Naive thymus-derived CD4-positive, alpha-beta T cell (primary cell): ENCODE data around the gene STAT1. TPM values are rescaled to one million over a fixed set of nuclear protein-coding genes. Genes with fewer than 3 reads are reported as not detected.
A peak's percentile ranks its signal among the peaks of the same experiment; 100 is the strongest.
"Not testable (repeated sequence)": the region's sequence is repeated elsewhere in the genome, so short reads cannot be mapped to it uniquely, and the experiment has no call there.

Experiments
- ATAC-seq: fragments of 150-1000 bp; cut with Tn5 transposase; 2 replicates; pipeline ENCODE4 v1.10.0; 2021; ENCODE audit warnings: mild to moderate bottlenecking, moderate library complexity
- CTCF ChIA-PET: fragments of 350-600 bp; sonication (Branson Sonifier 250); formaldehyde crosslinking; loops from one replicate; lab custom pipeline; 2021; ENCODE audit warnings: antibody characterized with exemption; lab: Charles Lee
- POLR2A ChIA-PET: fragments of 350-600 bp; sonication (Branson Sonifier 250); formaldehyde crosslinking; loops from one replicate; lab custom pipeline; 2021; ENCODE audit warnings: antibody characterized with exemption, inconsistent platforms; lab: Charles Lee
- DNase-seq, 9 donors: peaks; one replicate each; pipeline versions ENCODE4 v3.0.0 to v3.0.0-alpha.2; 2020 to 2022; ENCODE audit warnings: mixed read lengths in 1 of 9
- H3K27ac ChIP-seq: one replicate; pipeline ENCODE4 v1.7.0; 2013; ENCODE audit warnings: mild to moderate bottlenecking, low read depth, low read length, moderate library complexity
- H3K27me3 ChIP-seq, 2 donors: one replicate each; pipeline ENCODE4 v1.7.0; 2013; ENCODE audit warnings: low read length in 2 of 2, mild to moderate bottlenecking in 2 of 2, moderate library complexity in 2 of 2; ENCODE audit not compliant: control insufficient read depth in 2 of 2, insufficient read depth in 2 of 2
- H3K36me3 ChIP-seq, 3 experiments: 1 replicate in 2 of 3; 2 replicates in 1 of 3; pipeline ENCODE4 v1.7.0; 2013; ENCODE audit warnings: low read length in 3 of 3, mild to moderate bottlenecking in 3 of 3, moderate library complexity in 1 of 3; ENCODE audit not compliant: insufficient read depth in 3 of 3, control insufficient read depth in 2 of 3
- H3K4me1 ChIP-seq, 2 donors: one replicate each; pipeline ENCODE4 v1.7.0; 2013; ENCODE audit warnings: low read length in 2 of 2, mild to moderate bottlenecking in 2 of 2, moderate library complexity in 1 of 2; ENCODE audit not compliant: control insufficient read depth in 2 of 2, insufficient read depth in 2 of 2
- H3K4me3 ChIP-seq: 2 replicates; pipeline ENCODE4 v1.7.0; 2013; ENCODE audit warnings: mild to moderate bottlenecking, low read length
- H3K9me3 ChIP-seq, 3 experiments: 1 replicate in 2 of 3; 2 replicates in 1 of 3; pipeline ENCODE4 v1.7.0; 2013; ENCODE audit warnings: low read length in 3 of 3; ENCODE audit not compliant: control insufficient read depth in 2 of 3
- H3K27ac Mint-ChIP-seq, 9 donors: one replicate each; pipeline ENCODE4 v1.8.0; 2020 to 2022; ENCODE audit warnings: mixed read lengths in 9 of 9, mild to moderate bottlenecking in 8 of 9, moderate library complexity in 5 of 9, inconsistent platforms in 2 of 9
- H3K27me3 Mint-ChIP-seq, 5 donors: one replicate each; pipeline ENCODE4 v1.8.0; 2021 to 2022; ENCODE audit warnings: mixed read lengths in 5 of 5, mild to moderate bottlenecking in 1 of 5
- H3K36me3 Mint-ChIP-seq, 5 donors: one replicate each; pipeline ENCODE4 v1.8.0; 2020 to 2022; ENCODE audit warnings: mixed read lengths in 5 of 5, mild to moderate bottlenecking in 3 of 5, inconsistent platforms in 1 of 5
- H3K4me1 Mint-ChIP-seq, 7 donors: one replicate each; pipeline ENCODE4 v1.8.0; 2020 to 2022; ENCODE audit warnings: mixed read lengths in 7 of 7, mild to moderate bottlenecking in 3 of 7, inconsistent platforms in 1 of 7
- H3K4me3 Mint-ChIP-seq, 10 donors: one replicate each; pipeline ENCODE4 v1.8.0; 2020 to 2022; ENCODE audit warnings: mild to moderate bottlenecking in 10 of 10, mixed read lengths in 10 of 10, moderate library complexity in 6 of 10, inconsistent platforms in 2 of 10
- H3K9me3 Mint-ChIP-seq, 11 donors: one replicate each; pipeline ENCODE4 v1.8.0; 2020 to 2022; ENCODE audit warnings: mixed read lengths in 11 of 11, mild to moderate bottlenecking in 4 of 11, inconsistent platforms in 1 of 11, moderate library complexity in 1 of 11
- intact Hi-C, 2 donors: fragments of 100-400 bp; cut with micrococcal nuclease; formaldehyde crosslinking; loops; one replicate each; pipeline ENCODE4 v1.15.1; 2023
- polyA plus RNA-seq, 2 donors: library from polyadenylated mRNA; unstranded; fragments of 300-500 nt; fragmentation: Illumina TruSeq; gene quantifications; one replicate each; pipeline ENCODE4 v1.2.3, GENCODE V29; 2021
- total RNA-seq, 6 experiments: library from RNA in 5 of 6; stranded (reverse) in 5 of 6; gene quantifications; 1 replicate in 5 of 6; 2 replicates in 1 of 6; pipeline ENCODE4 v1.2.3 and lab custom pipeline; 2021 to 2026

STAT1 gene
- total and polyA plus RNA-seq, 7 experiments from 2014 or later = 74.1 to 1,177 (median 92.2) TPM

GRCh38 chr2:190968522-190968921 lies 45.4 kb downstream of the STAT1 start:
- Histone ChIP-seq H3K4me1 (no peaks in the 10 kb centered on the region), H3K36me3 (peaks cover 51 to 82% (median 52%) of the 10 kb centered on the region in 3 experiments), H3K9me3 (no peaks in the 10 kb centered on the region), H3K27ac (peak overlapping the region; percentile 6), H3K27me3 (no peaks in the 10 kb centered on the region), H3K4me3 (no peak overlapping the region)
- peaks cover 8 to 62% (median 43%) of the 10 kb centered on the region in 5 donors for H3K36me3 Mint-ChIP-seq
- H3K27ac Mint-ChIP-seq = peak overlapping the region in 7 of 9 donors; percentile 24 to 89 (median 69)
- H3K4me3 Mint-ChIP-seq = no peak overlapping the region
- no peaks in the 10 kb centered on the region for H3K9me3 Mint-ChIP-seq
- no peak for DNase-seq
- intact Hi-C loops = no loop called here
- no peaks in the 10 kb centered on the region for H3K27me3 Mint-ChIP-seq
- ChIA-PET POLR2A (interaction anchor here (0.6 to 1.7 kb wide), 6 partner anchors 11 to 52 kb away, joined by 3 to 6 read pairs (median 3); no protein-coding TSS in a partner anchor), CTCF (interaction anchor here (0.6 to 1.2 kb wide), 2 partner anchors 28 to 66 kb away, joined by 3 to 5 read pairs; no protein-coding TSS in a partner anchor)
- no peak for ATAC-seq
- peaks cover 12 to 61% (median 34%) of the 10 kb centered on the region in 7 donors for H3K4me1 Mint-ChIP-seq

- Mint-ChIP-seq H3K4me1 (peaks cover 12 to 69% (median 37%) of the 10 kb centered on the region in 7 donors), H3K36me3 (peaks cover 12 to 64% (median 45%) of the 10 kb centered on the region in 5 donors), H3K27me3 (no peaks in the 10 kb centered on the region), H3K4me3 (no peak overlapping the region), H3K9me3 (no peaks in the 10 kb centered on the region), H3K27ac (peak overlapping the region in 6 of 9 donors; percentile 4 to 88 (median 52))
- Histone ChIP-seq H3K27me3 (no peaks in the 10 kb centered on the region), H3K36me3 (peaks cover 33 to 70% (median 35%) of the 10 kb centered on the region in 3 experiments), H3K4me3 (no peak overlapping the region), H3K27ac (peak overlapping the region; percentile 10), H3K4me1 (no peaks in the 10 kb centered on the region), H3K9me3 (no peaks in the 10 kb centered on the region)
- ATAC-seq = no peak
- DNase-seq = no peak
- intact Hi-C loops = loop anchor here (2.0 kb wide), 2 partner anchors 17 to 185 kb away; no protein-coding TSS in a partner anchor
- POLR2A ChIA-PET = interaction anchor here (1.0 kb wide), 1 partner anchor 399 kb away, joined by 3 read pairs; no protein-coding TSS in a partner anchor
- CTCF ChIA-PET = interaction anchor here (1.0 kb wide), 1 partner anchor 115 kb away, joined by 3 read pairs; no protein-coding TSS in a partner anchor
These were observed 48.3 kb downstream of the STAT1 start for GRCh38 chr2:190965580-190966222.

- CTCF ChIA-PET = interaction anchor here (1.0 to 1.4 kb wide), 2 partner anchors 65 to 114 kb away, joined by 3 read pairs; no protein-coding TSS in a partner anchor
- H3K27ac Mint-ChIP-seq = peak overlapping the region; percentile 47 to 91 (median 82)
- Histone ChIP-seq H3K27ac (peak overlapping the region; percentile 23), H3K4me3 (no peak overlapping the region), H3K9me3 (no peaks in the 10 kb centered on the region), H3K27me3 (no peaks in the 10 kb centered on the region), H3K36me3 (peaks cover 19 to 56% (median 20%) of the 10 kb centered on the region in 3 experiments), H3K4me1 (no peaks in the 10 kb centered on the region)
- DNase-seq (peak in 1 of 9 donors; percentile 22), ATAC-seq (peak; percentile 52)
- intact Hi-C loops = loop anchor here in 1 of 2 donors (2.0 kb wide), 1 partner anchor 183 kb away; no protein-coding TSS in a partner anchor
- peaks cover 12 to 67% (median 37%) of the 10 kb centered on the region in 7 donors for H3K4me1 Mint-ChIP-seq
- H3K36me3 Mint-ChIP-seq = peaks cover 16 to 58% (median 31%) of the 10 kb centered on the region in 5 donors
- peak overlapping the region in 2 of 10 donors; percentile 22 to 26 for H3K4me3 Mint-ChIP-seq
- H3K9me3 Mint-ChIP-seq = no peaks in the 10 kb centered on the region
- H3K27me3 Mint-ChIP-seq = no peaks in the 10 kb centered on the region
- POLR2A ChIA-PET = no interaction called here
These were observed 49.7 kb downstream of the STAT1 start for GRCh38 chr2:190964170-190964795.

GRCh38 chr2:190963088-190963487 lies 50.9 kb downstream of the STAT1 start:
- Mint-ChIP-seq H3K4me1 (peaks cover 13 to 68% (median 47%) of the 10 kb centered on the region in 7 donors), H3K9me3 (peaks cover 0 to 3% (median 0%) of the 10 kb centered on the region in 11 donors), H3K27me3 (no peaks in the 10 kb centered on the region), H3K4me3 (no peak overlapping the region), H3K27ac (peak overlapping the region in 8 of 9 donors; percentile 2 to 88 (median 58)), H3K36me3 (peaks cover 22 to 61% (median 25%) of the 10 kb centered on the region in 5 donors)
- intact Hi-C loops = loop anchor here in 1 of 2 donors (2.0 kb wide), 1 partner anchor 16 kb away; no protein-coding TSS in a partner anchor
- no peak overlapping the region for H3K27ac ChIP-seq
- no peaks in the 10 kb centered on the region for H3K4me1 ChIP-seq
- H3K4me3 ChIP-seq = no peak overlapping the region
- ATAC-seq (no peak), DNase-seq (no peak)
- no peaks in the 10 kb centered on the region for H3K9me3 ChIP-seq
- no peaks in the 10 kb centered on the region for H3K27me3 ChIP-seq
- H3K36me3 ChIP-seq = peaks cover 10 to 47% (median 17%) of the 10 kb centered on the region in 3 experiments
- CTCF ChIA-PET = interaction anchor here (1.2 to 1.4 kb wide), 2 partner anchors 16 to 67 kb away, joined by 3 read pairs; no protein-coding TSS in a partner anchor
- POLR2A ChIA-PET = no interaction called here

GRCh38 chr2:190961918-190962487 lies 52.0 kb downstream of the STAT1 start:
- Mint-ChIP-seq H3K9me3 (peaks cover 0 to 8% (median 0%) of the 10 kb centered on the region in 11 donors), H3K36me3 (peaks cover 19 to 62% (median 22%) of the 10 kb centered on the region in 5 donors), H3K27me3 (no peaks in the 10 kb centered on the region), H3K4me1 (peaks cover 13 to 69% (median 42%) of the 10 kb centered on the region in 7 donors), H3K27ac (peak overlapping the region; percentile 28 to 85 (median 61)), H3K4me3 (no peak overlapping the region)
- ATAC-seq (no peak), DNase-seq (no peak)
- no peak overlapping the region for H3K27ac ChIP-seq
- H3K4me3 ChIP-seq = no peak overlapping the region
- no peaks in the 10 kb centered on the region for H3K27me3 ChIP-seq
- peaks cover 3 to 40% (median 9%) of the 10 kb centered on the region in 3 experiments for H3K36me3 ChIP-seq
- no peaks in the 10 kb centered on the region for H3K9me3 ChIP-seq
- no peaks in the 10 kb centered on the region for H3K4me1 ChIP-seq
- intact Hi-C loops = loop anchor here in 1 of 2 donors (2.0 kb wide), 1 partner anchor 15 kb away; no protein-coding TSS in a partner anchor
- POLR2A ChIA-PET = no interaction called here
- CTCF ChIA-PET = interaction anchor here (1.2 kb wide), 1 partner anchor 15 kb away, joined by 3 read pairs; no protein-coding TSS in a partner anchor

- H3K4me3 ChIP-seq, intact Hi-C loops, H3K27ac ChIP-seq, CTCF ChIA-PET, H3K27me3 Mint-ChIP-seq, H3K9me3 ChIP-seq, H3K4me1 ChIP-seq, H3K4me3 Mint-ChIP-seq, H3K27me3 ChIP-seq, ATAC-seq, DNase-seq, POLR2A ChIA-PET: not testable (repeated sequence)
- H3K36me3 ChIP-seq = peaks cover 3 to 39% (median 5%) of the 10 kb centered on the region in 3 experiments
- Mint-ChIP-seq H3K9me3 (peaks cover 0 to 12% (median 0%) of the 10 kb centered on the region in 11 donors), H3K4me1 (peaks cover 10 to 64% (median 41%) of the 10 kb centered on the region in 7 donors), H3K36me3 (peaks cover 18 to 67% (median 28%) of the 10 kb centered on the region in 5 donors), H3K27ac (peak overlapping the region; percentile 19 to 83 (median 62))
These were observed 52.9 kb downstream of the STAT1 start for GRCh38 chr2:190961117-190961516.
